BJ (cell line): ENCODE results near the gene MEF2D. TPM values are rescaled to one million over a fixed set of nuclear protein-coding genes. Genes with fewer than 3 reads are reported as not detected.

Experiments used
- CTCF ChIA-PET: fragments of 350-600 bp; formaldehyde crosslinking; extraction: SDS; loops from one replicate; lab custom pipeline; 2021; ENCODE audit warnings: antibody characterized with exemption, inconsistent platforms; lab: Yijun Ruan, JAX
- POLR2A ChIA-PET: fragments of 300-600 bp; sonication (Branson Sonifier 250); formaldehyde crosslinking; extraction: SDS; loops from one replicate; lab custom pipeline; 2021; ENCODE audit warnings: antibody characterized with exemption; lab: Charles Lee
- DNase-seq: peaks from one replicate; pipeline ENCODE4 v3.0.0-alpha.2; 2011; ENCODE audit warnings: low read depth
- H3K27me3 ChIP-seq: 2 replicates; pipeline ENCODE4 v1.6.0; 2011; ENCODE audit warnings: low read length; ENCODE audit not compliant: control insufficient read depth, insufficient read depth
- H3K36me3 ChIP-seq: 2 replicates; pipeline ENCODE4 v1.5.1; 2011; ENCODE audit warnings: low read length; ENCODE audit not compliant: control insufficient read depth, insufficient read depth
- H3K4me3 ChIP-seq: 2 replicates; pipeline ENCODE4 v1.5.1; 2011; ENCODE audit warnings: low read depth, mild to moderate bottlenecking, control low read depth, low read length
- polyA plus RNA-seq: library from polyadenylated mRNA; depleted of rRNA; stranded (reverse); fragments of >200 nt; gene quantifications from 2 replicates; pipeline ENCODE4 v1.2.3, GENCODE V29; 2011
- TF ChIP-seq, protein P1 (sequence below): IDR thresholded peaks from 2 replicates; pipeline ENCODE4 v1.5.1; 2011; ENCODE audit warnings: low read depth, mild to moderate bottlenecking, control low read depth, inconsistent platforms, low read length, moderate library complexity; ENCODE audit not compliant: insufficient read depth

MEF2D gene
- polyA plus RNA-seq, 1 experiment = 15.1 TPM

DNA sequence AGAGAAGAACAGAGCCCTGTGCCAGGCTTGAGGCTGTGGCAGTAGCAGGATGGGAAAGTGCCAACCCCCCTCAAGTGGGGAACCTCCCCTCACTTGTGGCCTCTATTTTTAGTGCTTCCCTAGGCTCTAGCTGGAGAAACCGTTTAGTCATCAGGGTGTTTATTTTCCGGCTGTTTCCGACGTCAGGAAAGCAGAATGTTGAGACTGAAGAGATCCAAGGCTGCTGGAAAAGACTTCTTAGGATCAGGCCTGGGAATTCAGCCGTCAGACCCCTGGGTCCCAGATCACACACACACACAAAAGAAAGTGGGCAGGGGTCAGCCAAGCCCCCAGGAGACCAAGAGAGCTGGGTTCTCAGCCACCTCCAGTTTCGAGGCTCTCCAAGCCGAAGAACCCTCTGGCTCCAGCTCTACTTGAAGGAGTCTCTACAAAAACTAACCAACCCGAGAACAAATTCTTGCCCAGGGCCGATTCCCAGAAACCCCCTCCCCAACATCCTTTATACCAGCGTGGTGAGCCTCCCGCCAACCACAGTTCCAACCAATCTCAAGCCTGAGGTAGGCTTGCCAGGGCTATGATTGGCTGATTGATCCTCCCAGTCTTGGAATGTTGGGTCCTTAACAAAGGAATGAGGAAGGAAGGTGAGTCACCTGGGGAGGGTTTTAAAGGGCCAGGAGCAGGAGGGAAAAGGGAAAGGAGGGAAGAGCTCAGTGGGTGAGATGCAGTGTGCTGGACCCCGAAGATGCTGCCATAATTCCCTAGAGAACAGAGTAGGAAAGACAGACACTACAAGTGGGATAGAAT is 2.5 kb upstream of the MEF2D start:
- Histone ChIP-seq H3K27me3 (no peaks in the 10 kb centered on the region), H3K36me3 (no peaks in the 10 kb centered on the region), H3K4me3 (peak overlapping the region; percentile 10; the same call in 1 of the 2 replicates)
- DNase-seq = peak; percentile 75
- ChIA-PET CTCF (interaction anchor here (1.0 to 5.8 kb wide), 8 partner anchors 13 to 117 kb away, joined by 3 to 29 read pairs (median 4); no protein-coding TSS in a partner anchor), POLR2A (interaction anchor here (0.5 to 0.6 kb wide), 4 partner anchors 12 to 290 kb away, joined by 3 to 6 read pairs (median 4); partner anchors contain the start of gene PMF1)
- TF ChIP-seq, protein P1, sequence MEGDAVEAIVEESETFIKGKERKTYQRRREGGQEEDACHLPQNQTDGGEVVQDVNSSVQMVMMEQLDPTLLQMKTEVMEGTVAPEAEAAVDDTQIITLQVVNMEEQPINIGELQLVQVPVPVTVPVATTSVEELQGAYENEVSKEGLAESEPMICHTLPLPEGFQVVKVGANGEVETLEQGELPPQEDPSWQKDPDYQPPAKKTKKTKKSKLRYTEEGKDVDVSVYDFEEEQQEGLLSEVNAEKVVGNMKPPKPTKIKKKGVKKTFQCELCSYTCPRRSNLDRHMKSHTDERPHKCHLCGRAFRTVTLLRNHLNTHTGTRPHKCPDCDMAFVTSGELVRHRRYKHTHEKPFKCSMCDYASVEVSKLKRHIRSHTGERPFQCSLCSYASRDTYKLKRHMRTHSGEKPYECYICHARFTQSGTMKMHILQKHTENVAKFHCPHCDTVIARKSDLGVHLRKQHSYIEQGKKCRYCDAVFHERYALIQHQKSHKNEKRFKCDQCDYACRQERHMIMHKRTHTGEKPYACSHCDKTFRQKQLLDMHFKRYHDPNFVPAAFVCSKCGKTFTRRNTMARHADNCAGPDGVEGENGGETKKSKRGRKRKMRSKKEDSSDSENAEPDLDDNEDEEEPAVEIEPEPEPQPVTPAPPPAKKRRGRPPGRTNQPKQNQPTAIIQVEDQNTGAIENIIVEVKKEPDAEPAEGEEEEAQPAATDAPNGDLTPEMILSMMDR = no peak

DNA sequence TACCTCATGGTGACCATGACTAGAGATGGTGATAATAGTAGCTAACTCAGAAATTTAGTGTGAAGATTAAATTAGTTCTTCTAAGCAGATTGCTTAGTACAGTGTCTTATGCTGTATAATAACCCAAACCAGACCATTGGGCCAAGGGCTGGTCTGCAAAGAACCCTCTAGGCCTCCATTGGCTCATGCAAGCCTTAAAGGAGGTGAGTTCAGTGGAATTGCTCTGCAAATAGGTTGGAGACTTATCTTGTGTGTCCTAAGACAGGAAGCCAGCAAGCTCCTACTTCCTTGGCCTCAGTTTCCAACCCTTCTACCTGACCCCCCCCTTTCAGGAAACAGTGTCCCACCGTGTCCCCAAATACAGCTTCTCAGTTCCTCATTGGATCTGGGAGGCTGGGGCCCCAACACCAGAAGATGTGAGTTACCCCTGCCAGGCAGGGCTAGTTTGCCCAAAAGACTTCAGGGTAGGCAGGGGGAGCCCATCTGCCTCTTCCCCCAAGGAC is 1.9 kb upstream of the MEF2D start:
- H3K4me3 ChIP-seq = no peak overlapping the region
- TF ChIP-seq, protein P1 = no peak
- H3K36me3 ChIP-seq = no peaks in the 10 kb centered on the region
- CTCF ChIA-PET = interaction anchor here (1.1 to 5.8 kb wide), 7 partner anchors 12 to 117 kb away, joined by 3 to 29 read pairs (median 5); no protein-coding TSS in a partner anchor
- H3K27me3 ChIP-seq = no peaks in the 10 kb centered on the region
- DNase-seq = no peak
- POLR2A ChIA-PET = interaction anchor here (0.6 kb wide), 2 partner anchors 13 to 289 kb away, joined by 3 to 6 read pairs; partner anchors contain the start of gene PMF1

DNA sequence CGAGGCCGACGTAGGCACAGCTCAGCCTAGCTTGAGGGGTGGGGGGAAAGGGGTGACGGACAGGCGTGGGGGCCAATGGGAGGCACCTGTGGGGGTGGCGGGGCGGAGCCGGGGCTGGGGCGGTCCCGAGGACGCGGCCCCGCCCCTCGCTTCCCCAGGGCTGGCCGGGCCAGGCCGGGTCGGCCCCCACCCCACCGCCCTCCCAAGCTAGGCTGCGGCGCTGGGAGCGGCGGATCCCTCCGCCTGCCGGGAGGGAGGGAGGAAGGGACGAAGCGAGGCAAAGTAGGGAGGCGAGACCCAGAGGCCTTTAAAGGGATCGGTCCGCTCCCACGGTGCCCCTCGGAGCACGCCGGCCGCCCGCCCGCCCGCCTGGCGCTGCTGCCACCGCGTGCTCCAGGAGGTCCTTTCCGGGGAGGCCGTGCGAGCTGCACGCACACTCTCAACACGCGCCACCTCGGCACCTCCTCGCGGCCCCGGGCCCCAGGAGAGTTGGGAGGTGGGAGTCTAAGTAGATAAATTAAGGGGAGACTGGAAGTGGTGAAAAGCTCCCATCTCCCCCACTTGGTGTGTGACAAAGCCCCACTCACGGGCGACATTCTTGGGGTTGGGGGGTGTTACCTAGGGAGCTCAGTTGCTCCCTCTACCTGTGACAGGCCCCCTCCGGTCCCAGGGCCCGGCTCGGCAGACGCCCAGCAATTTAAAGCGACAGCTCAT is 375 bp upstream of the MEF2D start:
- no peak for DNase-seq
- H3K36me3 ChIP-seq = no peaks in the 10 kb centered on the region
- POLR2A ChIA-PET = interaction anchor here (0.6 to 1.2 kb wide), 5 partner anchors 11 to 91 kb away, joined by 3 to 10 read pairs (median 8); no protein-coding TSS in a partner anchor
- CTCF ChIA-PET = interaction anchor here (0.8 to 5.8 kb wide), 10 partner anchors 11 to 100 kb away, joined by 3 to 29 read pairs (median 4); partner anchors contain the start of gene GPATCH4
- TF ChIP-seq, protein P1 = peak; percentile 63
- no peaks in the 10 kb centered on the region for H3K27me3 ChIP-seq
- H3K4me3 ChIP-seq = peak overlapping the region; percentile 99

DNA sequence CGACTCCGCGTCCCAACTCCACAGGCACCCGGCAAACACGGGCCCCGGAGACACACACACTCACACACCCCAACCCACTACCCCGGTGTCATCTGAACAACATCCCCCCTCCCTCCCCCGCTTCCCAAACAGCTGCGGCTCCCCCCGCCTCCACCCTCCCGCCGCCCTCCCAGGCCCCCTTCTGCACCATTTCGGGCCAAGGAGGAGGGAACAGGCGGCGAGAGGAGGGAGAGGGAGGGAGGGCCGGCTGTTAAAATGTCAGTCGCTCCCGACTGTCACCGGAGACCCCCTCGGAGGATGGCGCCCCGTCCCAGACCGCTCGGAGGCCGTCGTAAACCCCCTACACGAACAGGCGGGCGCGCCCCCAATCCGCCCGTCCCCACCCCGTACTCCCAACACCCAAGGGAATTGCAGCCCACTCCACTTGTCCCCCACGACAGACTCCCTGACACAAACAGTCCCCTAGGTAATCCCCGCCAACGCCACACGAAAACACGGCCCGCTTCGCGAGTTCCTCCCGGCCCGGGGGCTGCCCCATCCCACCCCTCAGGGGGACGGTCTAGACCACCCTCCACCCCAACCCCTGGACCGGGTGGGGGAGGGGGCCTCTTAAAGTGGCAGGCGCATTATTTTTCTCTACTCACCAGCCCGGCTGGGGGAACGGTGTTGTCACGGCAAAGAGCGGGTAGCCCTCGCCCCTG is 583 bp downstream of the MEF2D start:
- CTCF ChIA-PET = interaction anchor here (1.0 to 5.8 kb wide), 7 partner anchors 10 to 114 kb away, joined by 3 to 29 read pairs (median 5); partner anchors contain the start of gene GPATCH4
- DNase-seq = no peak

More for the DNA sequence above, 583 bp downstream of the MEF2D start:
- POLR2A ChIA-PET = interaction anchor here (0.6 to 1.2 kb wide), 4 partner anchors 10 to 92 kb away, joined by 4 to 10 read pairs (median 9); no protein-coding TSS in a partner anchor
- Histone ChIP-seq H3K4me3 (peak overlapping the region; percentile 99), H3K27me3 (no peaks in the 10 kb centered on the region), H3K36me3 (peaks cover under 1% of the 10 kb centered on the region)
- TF ChIP-seq, protein P1 = no peak
